ENCODE results near the gene G6PC1.
"Not testable (repeated sequence)": the region's sequence is repeated elsewhere in the genome, so short reads cannot be mapped to it uniquely, and the experiment has no call there.

- not testable (repeated sequence) for TF ChIP-seq CTCF, POLR2A, EP300 (IDR thresholded peaks at IDR 0.05)
Measured at GRCh38 chr17:42881706-42882105, 18.9 kb upstream of the G6PC1 start.

Measured in tibial nerve (tissue), 4 donors.